Aorta (tissue), 5 donors: Measurements from ENCODE around the gene NFX1. TPM values are rescaled to one million over a fixed set of nuclear protein-coding genes. Genes with fewer than 3 reads are reported as not detected.

ENCODE experiments used
- ATAC-seq: fragments of 200-7000 bp; cut with Tn5 transposase; one replicate; pipeline ENCODE4 v1.9.1; 2022; ENCODE audit warnings: moderate library complexity; ENCODE audit not compliant: low FRiP score
- DNase-seq, 2 donors: peaks; one replicate each; pipeline ENCODE4 v3.0.0-alpha.2; 2020
- H3K27ac ChIP-seq, 2 donors: one replicate each; pipeline ENCODE4 v1.5.1; 2013; ENCODE audit warnings: low read length in 2 of 2, mild to moderate bottlenecking in 2 of 2, moderate library complexity in 2 of 2, control low read depth in 1 of 2, inconsistent platforms in 1 of 2, low read depth in 1 of 2
- H3K27me3 ChIP-seq, 2 donors: one replicate each; pipeline ENCODE4 v1.6.1; 2013; ENCODE audit warnings: control low read depth in 1 of 2, low read length in 1 of 2, mild to moderate bottlenecking in 1 of 2, moderate library complexity in 1 of 2; ENCODE audit not compliant: insufficient read depth in 2 of 2, control insufficient read depth in 1 of 2
- H3K36me3 ChIP-seq, 2 donors: one replicate each; pipeline ENCODE4 v1.6.1; 2013; ENCODE audit warnings: control low read depth in 1 of 2, low read length in 1 of 2, mild to moderate bottlenecking in 1 of 2; ENCODE audit not compliant: insufficient read depth in 2 of 2, control insufficient read depth in 1 of 2
- H3K4me1 ChIP-seq, 2 donors: one replicate each; pipeline ENCODE4 v1.6.1; 2013; ENCODE audit warnings: low read length in 2 of 2, control low read depth in 1 of 2, mild to moderate bottlenecking in 1 of 2, moderate library complexity in 1 of 2; ENCODE audit not compliant: insufficient read depth in 2 of 2, control insufficient read depth in 1 of 2
- H3K4me3 ChIP-seq, 2 donors: one replicate each; pipeline ENCODE4 v1.5.1; 2013; ENCODE audit warnings: low read length in 2 of 2, control low read depth in 1 of 2, mild to moderate bottlenecking in 1 of 2
- H3K9me3 ChIP-seq: one replicate; pipeline ENCODE4 v1.6.1; 2013; ENCODE audit warnings: mild to moderate bottlenecking, low read length; ENCODE audit not compliant: control insufficient read depth
- WGBS, 2 donors: extraction: QIAGEN DNeasy Blood & Tissue Kit; methylation state at CpG; one replicate each; pipeline ENCODE4 v1.1.7; 2013; 5-methylcytosine and 5-hydroxymethylcytosine counted together
- intact Hi-C, 2 donors: fragments of 100-400 bp; cut with DNase I; formaldehyde crosslinking; loops; one replicate each; pipeline versions ENCODE4 v1.14.2 to v1.15.0; 2022
- long read RNA-seq, 2 donors: library from polyadenylated mRNA; unstranded; transcript quantifications; one replicate each; pipeline ENCODE4 v2.0.0, GENCODE V29; 2020 to 2021
- polyA plus RNA-seq, 2 donors: library from polyadenylated mRNA; stranded (reverse); fragments of 200-250 nt; gene quantifications; one replicate each; pipeline ENCODE4 v1.2.3, GENCODE V29; 2013
- total RNA-seq, 2 donors: library from RNA; stranded (reverse); fragmentation: NEBNext Ultra II Directional; extraction: Animal tissue kit (Norgen Biotek cat#: 25700); gene quantifications; one replicate each; pipeline ENCODE4 v1.2.1, GENCODE V29; 2021
- donor health status: healthy with polysubstance abuse.
- donor health status: Bipolar disorder and iron deficiency.
- donor health status: DM: no; HTN: no; CAD: no.
- donor health status: DM: no; HTN: no; CAD: no.
- donor health status: DM: yes; HTN: yes; CAD: no.

Gene NFX1
- total RNA-seq (10 to 100 TPM; 35.8 to 38.3 TPM), polyA plus RNA-seq (10 to 100 TPM; 21.4 to 23.5 TPM)
- long read RNA-seq, donor 1, transcript NFX1-201 (16 exons, 3,513 nt), result major isoform, 17 of 81 reads
- long read RNA-seq, donor 1, partial matches to known transcripts, result 26 of 81 reads
- long read RNA-seq, donor 1, other reads (novel, unspliced or antisense), result 37 of 81 reads
- long read RNA-seq, donor 2, full-length matches to known transcripts, result 14 of 28 reads
- long read RNA-seq, donor 2, partial matches to known transcripts, result 5 of 28 reads
- long read RNA-seq, donor 2, other reads (novel, unspliced or antisense), result 9 of 28 reads

DNA sequence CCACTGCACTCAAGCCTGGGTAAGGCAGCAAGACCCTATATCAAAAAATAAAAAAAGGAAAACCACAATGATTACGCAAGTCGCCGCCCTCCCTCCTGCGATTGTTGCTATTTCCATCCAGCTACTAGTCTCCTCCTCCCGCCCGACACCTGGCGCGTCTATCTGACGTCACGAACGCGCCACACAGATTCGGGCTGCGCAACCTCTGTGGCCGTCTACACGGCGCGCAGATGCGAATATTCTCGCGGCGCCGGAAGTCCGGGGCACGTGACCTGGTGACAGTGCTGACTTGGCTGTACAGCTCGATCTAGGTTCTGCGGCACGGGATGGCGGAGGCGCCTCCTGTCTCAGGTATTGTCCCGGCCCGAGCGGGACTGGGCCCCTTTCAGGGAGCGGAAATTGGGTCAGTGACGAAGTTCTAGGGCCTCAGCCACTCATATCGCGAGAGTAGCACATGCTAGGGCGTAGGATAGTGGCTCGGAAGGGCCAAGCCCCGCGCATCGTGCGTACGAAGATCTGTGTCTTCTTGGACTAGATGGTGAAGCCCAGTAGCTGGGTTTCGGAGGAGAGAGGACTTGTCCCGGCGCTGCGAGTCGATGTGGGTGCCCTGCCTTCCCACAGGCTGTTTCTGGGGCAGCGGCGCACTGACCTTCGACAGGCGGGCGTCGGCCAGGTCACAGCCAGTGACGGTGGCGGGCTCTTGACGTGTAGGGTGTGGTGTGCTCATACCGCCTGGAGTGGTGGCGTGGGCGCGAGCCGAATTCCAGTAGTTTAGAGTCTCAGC, at the start of gene NFX1:
TSS of gene NFX1 (plus strand) at position 270 of the 784 bp plus-strand sequence. CDS start at position 327, 57 bp downstream.
- intact Hi-C loops, result loop anchor here in 1 of 2 donors (1.0 to 5.0 kb wide), 2 partner anchors 26 to 37 kb away; partner anchors contain the start of gene BAG1
- ATAC-seq (peak; percentile 98), DNase-seq (peak; percentile 99)
- H3K27me3 ChIP-seq, result no peaks in the 10 kb centered on the region
- H3K4me3 ChIP-seq, result peak within 1 kb of the TSS; percentile 67 to 77
- peaks cover 0 to 3% of the 10 kb centered on the region in 2 donors for H3K4me1 ChIP-seq
- H3K27ac ChIP-seq, result peak within 1 kb of the TSS; percentile 84 to 90
- no peaks in the 10 kb centered on the region for H3K9me3 ChIP-seq
- WGBS, 2 donors, result 0% methylated on average over 63 of the region's 63 CpGs
- peaks cover 0 to 2% of the 10 kb centered on the region in 2 donors for H3K36me3 ChIP-seq

DNA sequence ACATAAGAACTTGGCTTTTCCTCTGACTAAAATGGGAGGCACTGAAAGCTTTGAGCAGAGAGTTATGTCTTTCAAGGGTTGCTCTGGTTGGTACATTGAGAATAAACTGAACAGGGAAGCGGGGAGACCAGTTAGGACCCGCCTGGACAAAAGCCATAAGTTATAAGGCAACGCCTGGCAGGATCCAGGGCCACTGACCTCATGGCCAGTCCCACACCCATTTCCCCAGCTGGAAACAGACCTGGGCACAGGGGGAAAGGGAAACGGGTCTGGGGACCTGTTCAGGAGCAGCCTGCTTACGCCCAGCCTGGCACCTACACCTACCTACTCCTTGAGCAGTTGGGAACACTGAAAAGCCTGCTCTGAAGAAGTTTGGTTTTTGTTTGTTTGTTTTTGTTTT, 49.0 kb upstream of the NFX1 start:
- ATAC-seq (no peak), DNase-seq (no peak)
- H3K27ac ChIP-seq, result no peak overlapping the region
- no peaks in the 10 kb centered on the region for H3K9me3 ChIP-seq
- no peaks in the 10 kb centered on the region for H3K36me3 ChIP-seq
- WGBS, 2 donors, result 81 to 82% methylated on average over 5 of the region's 5 CpGs
- intact Hi-C loops, result no loop called here
- H3K4me1 ChIP-seq, result no peaks in the 10 kb centered on the region
- H3K4me3 ChIP-seq, result no peak overlapping the region
- H3K27me3 ChIP-seq, result no peaks in the 10 kb centered on the region

DNA sequence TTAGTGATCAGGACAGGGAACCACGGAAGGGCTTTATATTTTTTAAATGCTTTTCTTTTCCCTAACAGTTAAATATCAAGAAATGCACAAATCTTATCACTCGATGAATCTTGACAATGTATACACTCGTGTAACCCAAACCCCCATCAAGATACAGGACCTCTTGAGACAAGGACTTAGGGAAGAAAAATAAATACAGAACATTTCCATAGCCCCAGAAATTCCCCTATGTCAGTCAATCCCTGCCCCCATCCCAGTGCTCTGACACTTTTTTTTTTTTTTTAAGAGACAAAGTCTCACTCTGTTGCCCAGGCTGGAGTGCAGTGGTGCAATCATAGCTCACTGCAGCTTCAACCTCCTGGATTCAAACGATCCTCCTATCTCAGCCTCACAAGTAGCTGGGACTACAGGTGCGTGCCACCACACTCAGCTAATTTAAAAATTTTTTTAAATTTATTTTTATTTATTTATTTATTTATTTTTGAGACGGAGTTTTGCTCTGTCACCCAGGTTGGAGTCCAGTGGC, 47.6 kb upstream of the NFX1 start:
- Histone ChIP-seq H3K9me3 (no peaks in the 10 kb centered on the region), H3K27ac (no peak overlapping the region), H3K4me1 (no peaks in the 10 kb centered on the region), H3K36me3 (no peaks in the 10 kb centered on the region), H3K4me3 (no peak overlapping the region), H3K27me3 (no peaks in the 10 kb centered on the region)
- intact Hi-C loops, result no loop called here
- ATAC-seq, result no peak
- DNase-seq, result no peak
- whole genome bisulfite sequencing, 2 donors, result 64 to 70% methylated on average over 6 of the region's 6 CpGs

DNA sequence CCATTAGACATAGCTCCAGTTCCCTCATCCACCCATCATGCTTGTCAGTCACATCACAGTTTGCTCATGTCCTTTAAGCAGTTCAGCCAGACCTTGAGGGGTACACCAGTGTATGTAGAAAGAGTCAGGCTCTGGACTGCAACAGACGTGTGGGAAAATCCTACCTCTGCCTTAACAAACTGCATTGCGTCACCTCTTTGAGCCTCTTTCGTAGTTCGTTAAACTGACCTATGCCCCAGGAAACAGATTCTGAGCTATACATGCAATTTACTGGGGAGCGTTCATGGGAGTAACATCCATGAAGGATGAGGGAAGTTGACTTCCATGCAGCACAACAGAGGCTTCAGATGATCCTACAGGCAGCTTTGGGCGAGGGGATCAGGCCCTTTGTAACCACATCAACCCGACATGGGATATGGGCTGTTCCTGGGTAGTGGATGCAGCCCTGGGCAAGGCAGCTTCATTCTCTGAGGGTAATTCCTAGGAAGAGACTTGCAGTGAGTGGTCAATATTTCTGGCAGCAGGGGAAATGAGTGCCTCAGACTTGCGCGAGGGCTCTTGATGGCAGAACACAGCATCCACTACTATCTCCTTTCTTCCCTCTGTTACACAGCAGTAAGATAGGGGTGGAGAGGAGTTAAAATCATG, 46.1 kb upstream of the NFX1 start:
- Histone ChIP-seq H3K4me1 (no peaks in the 10 kb centered on the region), H3K27me3 (no peaks in the 10 kb centered on the region), H3K27ac (no peak overlapping the region), H3K4me3 (no peak overlapping the region), H3K9me3 (no peaks in the 10 kb centered on the region), H3K36me3 (no peaks in the 10 kb centered on the region)
- no peak for ATAC-seq
- DNase-seq, result no peak
- intact Hi-C loops, result no loop called here
- WGBS, 2 donors, result 80 to 81% methylated on average over 9 of the region's 9 CpGs

DNA sequence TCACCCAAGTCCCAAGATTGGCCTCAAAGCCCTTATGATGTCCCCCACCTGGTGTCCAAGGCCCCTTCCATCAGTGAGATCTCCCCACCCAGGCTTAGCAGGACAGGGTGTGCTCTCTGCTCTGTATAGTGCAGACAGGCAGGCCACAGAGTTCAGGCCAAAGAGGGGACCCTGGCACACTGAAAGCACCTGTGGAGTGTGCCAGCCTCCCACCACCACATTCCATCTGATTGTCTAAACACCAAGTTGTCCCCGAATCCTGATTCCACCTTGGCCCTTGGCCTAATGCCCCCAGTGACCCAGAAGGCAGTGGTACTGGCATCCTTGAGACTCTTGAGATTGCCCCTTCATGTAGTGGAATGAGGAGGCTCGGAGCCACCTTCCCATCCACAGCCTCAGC, 45.0 kb upstream of the NFX1 start:
- no peak overlapping the region for H3K4me3 ChIP-seq
- 82 to 85% methylated on average over 2 of the region's 2 CpGs for WGBS, 2 donors
- H3K9me3 ChIP-seq, result no peaks in the 10 kb centered on the region
- intact Hi-C loops, result no loop called here
- H3K27ac ChIP-seq, result no peak overlapping the region
- no peak for DNase-seq
- ATAC-seq, result no peak
- H3K36me3 ChIP-seq, result no peaks in the 10 kb centered on the region
- H3K4me1 ChIP-seq, result no peaks in the 10 kb centered on the region
- no peaks in the 10 kb centered on the region for H3K27me3 ChIP-seq

DNA sequence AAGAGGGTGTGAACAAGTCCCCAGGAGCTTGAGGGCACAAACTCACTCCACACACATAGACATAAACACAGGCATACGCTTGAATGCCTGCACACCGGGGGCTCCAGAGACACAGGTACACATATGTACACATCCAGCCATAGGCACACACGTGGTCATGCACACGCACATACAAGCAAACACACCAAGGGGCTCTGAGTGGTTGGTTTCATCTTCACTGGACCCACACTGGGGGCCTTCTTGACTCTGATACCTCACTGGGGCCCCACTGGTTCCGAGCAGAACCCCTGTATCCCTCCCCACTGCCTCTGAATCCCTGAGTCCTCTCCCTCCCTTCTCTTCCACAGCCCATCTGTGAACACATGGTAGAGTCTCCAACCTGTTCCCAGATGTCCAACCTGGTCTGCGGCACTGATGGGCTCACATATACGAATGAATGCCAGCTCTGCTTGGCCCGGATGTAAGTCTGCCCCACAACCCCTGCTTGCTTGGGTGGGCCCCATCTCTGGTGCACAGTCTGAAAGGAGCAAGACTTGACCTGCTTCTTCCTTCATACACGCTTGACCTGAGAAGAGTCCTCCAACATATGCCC, 44.0 kb upstream of the NFX1 start:
- ATAC-seq, result no peak
- no peaks in the 10 kb centered on the region for H3K27me3 ChIP-seq
- no peak for DNase-seq
- WGBS, 2 donors, result 86 to 90% methylated on average over 9 of the region's 9 CpGs
- no peak overlapping the region for H3K27ac ChIP-seq
- no peaks in the 10 kb centered on the region for H3K36me3 ChIP-seq
- no peaks in the 10 kb centered on the region for H3K4me1 ChIP-seq
- no peak overlapping the region for H3K4me3 ChIP-seq
- intact Hi-C loops, result no loop called here
- H3K9me3 ChIP-seq, result no peaks in the 10 kb centered on the region

DNA sequence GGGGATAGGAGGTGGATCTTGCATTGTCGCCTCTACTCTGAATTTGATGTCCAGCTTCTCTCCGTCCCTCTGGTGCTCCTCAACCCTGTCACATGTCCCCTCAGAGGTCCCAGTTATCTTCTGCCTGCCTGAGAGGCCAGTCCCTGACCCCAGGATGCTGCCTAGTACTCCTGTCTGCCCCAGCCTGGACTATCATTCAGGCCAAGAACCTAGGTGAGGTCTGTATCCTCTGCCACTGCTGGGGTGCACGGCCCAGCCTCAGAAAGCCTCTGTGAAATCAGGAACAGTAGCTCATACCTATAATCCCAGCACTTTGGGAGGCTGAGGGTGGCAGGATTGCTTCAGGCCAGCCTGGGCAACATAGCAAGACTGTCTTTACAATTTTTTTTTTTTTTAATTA, 41.7 kb upstream of the NFX1 start:
- Histone ChIP-seq H3K27me3 (no peaks in the 10 kb centered on the region), H3K9me3 (no peaks in the 10 kb centered on the region), H3K36me3 (no peaks in the 10 kb centered on the region), H3K4me3 (no peak overlapping the region), H3K4me1 (no peaks in the 10 kb centered on the region), H3K27ac (no peak overlapping the region)
- intact Hi-C loops, result no loop called here
- no peak for DNase-seq
- no peak for ATAC-seq
- WGBS, 2 donors, result 91% methylated on average over 3 of the region's 3 CpGs

DNA sequence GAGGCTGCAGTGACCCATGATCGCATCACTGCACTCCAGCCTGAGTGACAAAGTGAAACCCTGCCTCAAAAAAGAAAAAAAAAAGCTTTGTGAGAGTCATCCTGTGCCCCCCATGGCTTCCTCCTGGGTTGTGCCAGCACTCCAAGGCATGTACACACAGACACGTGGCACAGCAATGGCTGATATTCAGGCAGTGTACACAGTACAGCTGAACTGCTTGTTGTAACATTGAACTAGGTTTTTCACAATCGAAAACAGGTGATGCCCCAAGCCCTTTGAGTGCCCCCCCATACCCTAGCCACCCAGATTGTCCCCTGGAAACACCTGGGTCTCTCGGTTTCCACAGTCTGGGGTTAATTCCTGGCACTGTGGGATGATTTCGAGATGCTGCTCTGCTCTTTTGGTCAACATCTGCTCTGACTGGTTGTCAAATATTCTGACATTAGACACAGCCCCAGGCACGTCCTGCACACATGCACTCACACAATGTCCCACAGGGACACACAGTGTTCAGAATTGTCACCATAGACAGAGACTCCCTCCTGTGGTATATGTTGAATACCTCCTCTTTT, 41.1 kb upstream of the NFX1 start:
- no peak overlapping the region for H3K27ac ChIP-seq
- intact Hi-C loops, result no loop called here
- no peaks in the 10 kb centered on the region for H3K4me1 ChIP-seq
- no peaks in the 10 kb centered on the region for H3K36me3 ChIP-seq
- ATAC-seq (no peak), DNase-seq (no peak)
- no peak overlapping the region for H3K4me3 ChIP-seq
- H3K9me3 ChIP-seq, result no peaks in the 10 kb centered on the region
- no peaks in the 10 kb centered on the region for H3K27me3 ChIP-seq
- WGBS, 2 donors, result 76 to 77% methylated on average over 6 of the region's 6 CpGs
